SK-N-SH (cell line): ENCODE measurements around the gene FHIP2A. TPM values are rescaled to one million over a fixed set of nuclear protein-coding genes. Genes with fewer than 3 reads are reported as not detected.

Source experiments
- CTCF ChIA-PET: fragments of 300-600, 350-600 bp; formaldehyde crosslinking; extraction: SDS; loops from one replicate; lab custom pipeline; 2021; lab: Yijun Ruan, JAX
- POLR2A ChIA-PET: fragments of 350-600 bp; sonication (Branson Sonifier 250); formaldehyde crosslinking; extraction: SDS; loops from one replicate; lab custom pipeline; 2020; ENCODE audit warnings: antibody characterized with exemption, inconsistent platforms; lab: Yijun Ruan, JAX
- DNase-seq: peaks from one replicate; pipeline ENCODE4 v3.0.0; 2012
- H2AFZ ChIP-seq: fragments of 200-600 bp; sonication (generic); 2 replicates; pipeline ENCODE4 v1.8.1; 2016; ENCODE audit warnings: antibody characterized with exemption, mild to moderate bottlenecking, low read depth
- H3F3A ChIP-seq: fragments of 200-600 bp; sonication (generic); replicated peaks from 2 replicates; pipeline ENCODE3; 2016; ENCODE audit warnings: antibody characterized with exemption, mild to moderate bottlenecking; ENCODE audit not compliant: insufficient read depth
- H3K27ac ChIP-seq, 2 experiments: fragments of 200-500 bp in 1 of 2; fragments of 200-600 bp in 1 of 2; sonication (Bioruptor generic) in 1 of 2; sonication (generic), shearing (Covaris generic) in 1 of 2; 2 replicates each; pipeline versions ENCODE4 v1.5.1 to v1.6.1; 2014 to 2016; ENCODE audit warnings: low read depth in 2 of 2, inconsistent platforms in 1 of 2, low read length in 1 of 2, mild to moderate bottlenecking in 1 of 2, mixed read lengths in 1 of 2
- H3K27me3 ChIP-seq: fragments of 200-600 bp; sonication (generic), shearing (Covaris generic); 2 replicates; pipeline ENCODE4 v1.6.1; 2016; ENCODE audit warnings: mixed run types; ENCODE audit not compliant: insufficient read depth
- H3K36me3 ChIP-seq, 2 experiments: fragments of 200-500 bp in 1 of 2; fragments of 200-600 bp in 1 of 2; sonication (Bioruptor generic) in 1 of 2; sonication (generic) in 1 of 2; replicated peaks in 1 of 2; 2 replicates each; pipeline versions ENCODE3 to v1.5.1; 2014 to 2016; ENCODE audit warnings: low read length in 1 of 2, mild to moderate bottlenecking in 1 of 2; ENCODE audit not compliant: insufficient read depth in 2 of 2, control insufficient read depth in 1 of 2
- H3K4me1 ChIP-seq, 2 experiments: fragments of 200-500 bp in 1 of 2; fragments of 200-600 bp in 1 of 2; sonication (Bioruptor generic) in 1 of 2; sonication (generic), shearing (Covaris generic) in 1 of 2; 2 replicates each; pipeline versions ENCODE4 v1.5.1 to v1.6.1; 2014 to 2016; ENCODE audit warnings: low read depth in 1 of 2, low read length in 1 of 2, mixed run types in 1 of 2; ENCODE audit not compliant: insufficient read depth in 2 of 2, control insufficient read depth in 1 of 2
- H3K4me2 ChIP-seq: fragments of 200-600 bp; sonication (generic), shearing (Covaris generic); 2 replicates; pipeline ENCODE4 v1.6.1; 2017; ENCODE audit warnings: mixed run types
- H3K4me3 ChIP-seq, 2 experiments: fragments of 200-500 bp in 1 of 2; fragments of 200-600 bp in 1 of 2; sonication (Bioruptor generic) in 1 of 2; sonication (generic), shearing (Covaris generic) in 1 of 2; 2 replicates each; pipeline versions ENCODE4 v1.5.1 to v1.8.1; 2014 to 2016; ENCODE audit warnings: low read depth in 2 of 2, inconsistent platforms in 1 of 2, low read length in 1 of 2, mild to moderate bottlenecking in 1 of 2, mixed read lengths in 1 of 2, moderate library complexity in 1 of 2
- H3K79me2 ChIP-seq: fragments of 200-600 bp; sonication (generic); 2 replicates; pipeline ENCODE4 v1.8.1; 2017; ENCODE audit warnings: mild to moderate bottlenecking; ENCODE audit not compliant: insufficient read depth
- H3K9ac ChIP-seq: fragments of 200-600 bp; sonication (generic); 2 replicates; pipeline ENCODE4 v1.6.1; 2017; ENCODE audit warnings: mixed run types
- H3K9me2 ChIP-seq: fragments of 200-600 bp; sonication (generic); 2 replicates; pipeline ENCODE4 v1.6.1; 2017; ENCODE audit warnings: mixed run types
- H3K9me3 ChIP-seq: fragments of 200-600 bp; sonication (generic); 2 replicates; pipeline ENCODE4 v1.6.1; 2017; ENCODE audit warnings: mixed run types, mild to moderate bottlenecking, moderate library complexity
- H4K20me1 ChIP-seq: fragments of 200-600 bp; sonication (generic); 2 replicates; pipeline ENCODE4 v1.6.1; 2017; ENCODE audit warnings: mild to moderate bottlenecking, mixed run types; ENCODE audit not compliant: insufficient read depth
- EP300 ChIP-seq, 2 experiments: IDR thresholded peaks; 2 replicates each; pipeline versions ENCODE4 v1.4.0 to v1.6.1; 2012; ENCODE audit warnings: borderline replicate concordance in 1 of 2, low read depth in 1 of 2, low read length in 1 of 2
- FOXJ3 ChIP-seq: sonication (generic); formaldehyde crosslinking; IDR thresholded peaks from 2 replicates; pipeline ENCODE4 v1.5.1; 2020; ENCODE audit warnings: mild to moderate bottlenecking, missing genetic modification reagents
- FOXM1 ChIP-seq: IDR thresholded peaks from 2 replicates; pipeline ENCODE4 v1.4.0; 2012; ENCODE audit warnings: low read depth, mild to moderate bottlenecking
- GABPA ChIP-seq: IDR thresholded peaks from 2 replicates; pipeline ENCODE4 v1.4.0; 2012; ENCODE audit warnings: low read depth, mild to moderate bottlenecking
- GATA2 ChIP-seq: sonication (generic); formaldehyde crosslinking; IDR thresholded peaks from 2 replicates; pipeline ENCODE4 v1.5.0; 2020; ENCODE audit warnings: mild to moderate bottlenecking, missing genetic modification reagents
- IRF3 ChIP-seq: fragments of 150-350 bp; IDR thresholded peaks from 2 replicates; pipeline ENCODE4 v1.6.1; 2016; ENCODE audit warnings: mild to moderate bottlenecking, low read depth, low read length
- JUND ChIP-seq: IDR thresholded peaks from 2 replicates; pipeline ENCODE4 v1.4.0; 2012
- MEF2A ChIP-seq: IDR thresholded peaks from 2 replicates; pipeline ENCODE4 v1.4.0; 2012; ENCODE audit warnings: low read depth, borderline replicate concordance
- NFIC ChIP-seq: IDR thresholded peaks from 2 replicates; pipeline ENCODE4 v1.4.0; 2012; ENCODE audit warnings: borderline replicate concordance
- POLR2AphosphoS5 ChIP-seq: IDR thresholded peaks from 2 replicates; pipeline ENCODE4 v1.6.1; 2012; ENCODE audit warnings: low read depth, low read length
- REST ChIP-seq: IDR thresholded peaks from 2 replicates; pipeline ENCODE4 v1.6.1; 2012; ENCODE audit warnings: mild to moderate bottlenecking, low read depth, low read length, moderate library complexity
- RFX5 ChIP-seq: IDR thresholded peaks from 2 replicates; pipeline ENCODE4 v1.6.1; 2012; ENCODE audit warnings: mild to moderate bottlenecking, improper control_type of control experiment, low read length
- RXRA ChIP-seq: IDR thresholded peaks from 2 replicates; pipeline ENCODE4 v1.4.0; 2012; ENCODE audit warnings: low read depth, mild to moderate bottlenecking, borderline replicate concordance
- SMC3 ChIP-seq: IDR thresholded peaks from 2 replicates; pipeline ENCODE4 v1.6.1; 2012; ENCODE audit warnings: low read depth, low read length, improper control_type of control experiment
- TCF12 ChIP-seq: IDR thresholded peaks from 2 replicates; pipeline ENCODE4 v1.4.0; 2012
- TEAD4 ChIP-seq: IDR thresholded peaks from 2 replicates; pipeline ENCODE4 v1.4.0; 2012; ENCODE audit warnings: mild to moderate bottlenecking, borderline replicate concordance; ENCODE audit not compliant: insufficient read depth
- USF1 ChIP-seq: IDR thresholded peaks from 2 replicates; pipeline ENCODE4 v1.4.0; 2012; ENCODE audit warnings: low read depth, borderline replicate concordance
- USF2 ChIP-seq: fragments of 150-350 bp; IDR thresholded peaks from 2 replicates; pipeline ENCODE4 v1.6.1; 2017; ENCODE audit warnings: antibody characterized with exemption, low read length, low read depth, borderline replicate concordance
- ZBTB33 ChIP-seq: IDR thresholded peaks from 2 replicates; pipeline ENCODE4 v1.4.0; 2012; ENCODE audit warnings: low read depth, borderline replicate concordance
- polyA plus RNA-seq, 3 experiments: library from polyadenylated mRNA; depleted of rRNA; stranded (reverse); fragments of >200 nt; gene quantifications; 2 replicates each; pipeline ENCODE4 v1.2.3, GENCODE V29; 2012

Gene FHIP2A
- polyA plus RNA-seq, 1 of the 3 experiments (the other 2 are of a cell fraction): 6.1 TPM

GRCh38 chr10:114852197-114852596 is 30.6 kb downstream of the FHIP2A start:
- H3K4me1 ChIP-seq: peaks cover 0 to 5% of the 10 kb centered on the region in 2 experiments; a peak in 1 of 4 replicates
- no peak overlapping the region for H3K4me2 ChIP-seq
- no peaks in the 10 kb centered on the region for H3K27me3 ChIP-seq
- no peak for DNase-seq
- H3K4me3 ChIP-seq: no peak overlapping the region
- no peaks in the 10 kb centered on the region; the same call in 1 of the 2 replicates for H3K9me3 ChIP-seq
- peaks cover 57 to 77% of the 10 kb centered on the region in 2 experiments for H3K36me3 ChIP-seq
- no peak overlapping the region for H3K9ac ChIP-seq
- ChIA-PET CTCF (interaction anchor here (1.2 kb wide), 1 partner anchor 30 kb away, joined by 3 read pairs; the partner anchor contains the start of gene FHIP2A), POLR2A (no interaction called here)
- no peak overlapping the region for H3K27ac ChIP-seq
- no peaks in the 10 kb centered on the region for H3K9me2 ChIP-seq
- peaks cover 38% of the 10 kb centered on the region for H3F3A ChIP-seq
- H3K79me2 ChIP-seq: peaks cover 6% of the 10 kb centered on the region; the same call in 1 of the 2 replicates
- no peak overlapping the region for H2AFZ ChIP-seq
- TF ChIP-seq FOXJ3 (CRISPR knock-in tag): no peak
- no peak for TF ChIP-seq TCF12
- no peak for TF ChIP-seq TEAD4
- no peak for TF ChIP-seq USF2
- no peak for TF ChIP-seq MEF2A
- no peak for TF ChIP-seq NFIC
- no peak for TF ChIP-seq USF1
- no peak for TF ChIP-seq REST
- TF ChIP-seq JUND: no peak
- TF ChIP-seq IRF3: no peak
- no peak for TF ChIP-seq GATA2 (CRISPR knock-in tag)
- TF ChIP-seq RXRA: no peak
- TF ChIP-seq GABPA: no peak
- TF ChIP-seq SMC3: no peak
- TF ChIP-seq ZBTB33: no peak
- TF ChIP-seq POLR2AphosphoS5: no peak
- no peak for TF ChIP-seq RFX5
- TF ChIP-seq FOXM1: no peak
- no peak for TF ChIP-seq EP300 (IDR thresholded peaks at IDR 0.05; ENCODE audit: borderline replicate concordance in 1 of 2, low read depth in 1 of 2, low read length in 1 of 2)
- H4K20me1 ChIP-seq: no peaks in the 10 kb centered on the region
